ENCODE data around the gene CLNK. TPM values are rescaled to one million over a fixed set of nuclear protein-coding genes. Genes with fewer than 3 reads are reported as not detected.

Gene CLNK
- total RNA-seq, 8 experiments from 2014 or later = 0.05 to 0.21 (median 0.08) TPM; not detected in 1

GRCh38 chr4:10590896-10591295 is 93.7 kb downstream of the CLNK start:
- WGBS, 10 experiments = 0 to 100% (median 84%) methylated on average over 1 to 6 of the region's 6 CpGs; no CpG with 5 or more reads in 2 of the 10 experiments

GRCh38 chr4:10589799-10590198 is 94.8 kb downstream of the CLNK start:
- in situ Hi-C loops (cut with MboI; ENCODE audit: low pct_unique_long_range_greater_than_20kb in 2 of 9, low sequenced_read_pairs in 9 of 9, unreplicated experiment in 9 of 9) = loop anchor here in 2 of 9 experiments (25.0 kb wide), 2 partner anchors 823 to 848 kb away; partner anchors contain the start of gene HS3ST1 (in 1 of the 2)
- peak in 2 of 8 experiments; percentile 24 to 40 for ATAC-seq (replicated peaks in 6 of 8)
- H3K27ac ChIP-seq = no peak overlapping the region
- no peak overlapping the region for H3K4me3 ChIP-seq
- WGBS, 10 experiments = 0 to 100% (median 67%) methylated on average over 1 to 5 of the region's 5 CpGs; no CpG with 5 or more reads in 1 of the 10 experiments
- peaks cover 0 to 8% of the 10 kb centered on the region in 2 donors for H3K4me1 ChIP-seq (replicated peaks in 1 of 2)

More at GRCh38 chr4:10590896-10591295, 93.7 kb downstream of the CLNK start:
- Histone ChIP-seq H3K4me1 (replicated peaks in 1 of 2) (peaks cover 0 to 8% of the 10 kb centered on the region in 2 donors), H3K4me3 (no peak overlapping the region), H3K27ac (no peak overlapping the region)
- in situ Hi-C loops (cut with MboI; ENCODE audit: low pct_unique_long_range_greater_than_20kb in 2 of 9, low sequenced_read_pairs in 9 of 9, unreplicated experiment in 9 of 9) = loop anchor here in 2 of 9 experiments (25.0 kb wide), 2 partner anchors 821 to 846 kb away; partner anchors contain the start of gene HS3ST1 (in 1 of the 2)
- no peak for ATAC-seq (replicated peaks in 6 of 8)

- peak in 1 of 8 experiments; percentile 30 for ATAC-seq (replicated peaks in 6 of 8)
- no peak overlapping the region for H3K27ac ChIP-seq
- in situ Hi-C loops (cut with MboI; ENCODE audit: low pct_unique_long_range_greater_than_20kb in 2 of 9, low sequenced_read_pairs in 9 of 9, unreplicated experiment in 9 of 9) = loop anchor here in 2 of 9 experiments (25.0 kb wide), 2 partner anchors 823 to 848 kb away; partner anchors contain the start of gene HS3ST1 (in 1 of the 2)
- no peak overlapping the region for H3K4me3 ChIP-seq
- WGBS, 10 experiments = 0 to 94% (median 62%) methylated on average over 1 to 6 of the region's 7 CpGs; no CpG with 5 or more reads in 3 of the 10 experiments
- peaks cover 0 to 8% of the 10 kb centered on the region in 2 donors for H3K4me1 ChIP-seq (replicated peaks in 1 of 2)
Observed at GRCh38 chr4:10589321-10589720, 95.2 kb downstream of the CLNK start.

GRCh38 chr4:10587697-10588096 is 96.9 kb downstream of the CLNK start:
- H3K4me1 ChIP-seq (replicated peaks in 1 of 2) = peaks cover 0 to 8% of the 10 kb centered on the region in 2 donors
- 20 to 100% (median 83%) methylated on average over 1 to 6 of the region's 8 CpGs; no CpG with 5 or more reads in 4 of the 10 experiments for WGBS, 10 experiments
- ATAC-seq (replicated peaks in 6 of 8) = peak in 4 of 8 experiments; percentile 16 to 32 (median 22)
- in situ Hi-C loops (cut with MboI; ENCODE audit: low pct_unique_long_range_greater_than_20kb in 2 of 9, low sequenced_read_pairs in 9 of 9, unreplicated experiment in 9 of 9) = loop anchor here in 2 of 9 experiments (25.0 kb wide), 2 partner anchors 825 to 850 kb away; partner anchors contain the start of gene HS3ST1 (in 1 of the 2)
- H3K4me3 ChIP-seq = no peak overlapping the region
- no peak overlapping the region for H3K27ac ChIP-seq

GRCh38 chr4:10587296-10587695 is 97.3 kb downstream of the CLNK start:
- 83 to 100% (median 95%) methylated on average over 4 to 12 of the region's 12 CpGs; no CpG with 5 or more reads in 4 of the 10 experiments for WGBS, 10 experiments
- Histone ChIP-seq H3K4me1 (replicated peaks in 1 of 2) (peaks cover 0 to 8% of the 10 kb centered on the region in 2 donors), H3K4me3 (no peak overlapping the region), H3K27ac (no peak overlapping the region)
- in situ Hi-C loops (cut with MboI; ENCODE audit: low pct_unique_long_range_greater_than_20kb in 2 of 9, low sequenced_read_pairs in 9 of 9, unreplicated experiment in 9 of 9) = loop anchor here in 2 of 9 experiments (25.0 kb wide), 2 partner anchors 825 to 850 kb away; partner anchors contain the start of gene HS3ST1 (in 1 of the 2)
- no peak for ATAC-seq (replicated peaks in 6 of 8)

GRCh38 chr4:10584042-10584441 is 100.5 kb downstream of the CLNK start:
- peaks cover 0 to 5% of the 10 kb centered on the region in 2 donors for H3K4me1 ChIP-seq (replicated peaks in 1 of 2)
- in situ Hi-C loops (cut with MboI; ENCODE audit: low pct_unique_long_range_greater_than_20kb in 2 of 9, low sequenced_read_pairs in 9 of 9, unreplicated experiment in 9 of 9) = loop anchor here in 2 of 9 experiments (25.0 kb wide), 2 partner anchors 828 to 853 kb away; partner anchors contain the start of gene HS3ST1 (in 1 of the 2)
- 0 to 100% (median 90%) methylated on average over 1 to 2 of the region's 2 CpGs; no CpG with 5 or more reads in 3 of the 10 experiments for WGBS, 10 experiments
- H3K4me3 ChIP-seq = no peak overlapping the region
- ATAC-seq (replicated peaks in 6 of 8) = peak in 3 of 8 experiments; percentile 74 to 95 (median 95)
- H3K27ac ChIP-seq = no peak overlapping the region

GRCh38 chr4:10582951-10583350 is 101.6 kb downstream of the CLNK start:
- WGBS, 10 experiments = 29 to 100% (median 89%) methylated on average over 2 to 7 of the region's 8 CpGs; no CpG with 5 or more reads in 2 of the 10 experiments
- H3K4me3 ChIP-seq = no peak overlapping the region
- no peak overlapping the region for H3K27ac ChIP-seq
- in situ Hi-C loops (cut with MboI; ENCODE audit: low pct_unique_long_range_greater_than_20kb in 2 of 9, low sequenced_read_pairs in 9 of 9, unreplicated experiment in 9 of 9) = loop anchor here in 2 of 9 experiments (25.0 kb wide), 2 partner anchors 829 to 854 kb away; partner anchors contain the start of gene HS3ST1 (in 1 of the 2)
- H3K4me1 ChIP-seq (replicated peaks in 1 of 2) = peaks cover 0 to 2% of the 10 kb centered on the region in 2 donors
- ATAC-seq (replicated peaks in 6 of 8) = no peak

- Histone ChIP-seq H3K27ac (no peak overlapping the region), H3K4me3 (no peak overlapping the region), H3K4me1 (replicated peaks in 1 of 2) (no peaks in the 10 kb centered on the region)
- ATAC-seq (replicated peaks in 6 of 8) = peak; percentile 37 to 72 (median 60)
- in situ Hi-C loops (cut with MboI; ENCODE audit: low pct_unique_long_range_greater_than_20kb in 2 of 9, low sequenced_read_pairs in 9 of 9, unreplicated experiment in 9 of 9) = loop anchor here in 2 of 9 experiments (25.0 kb wide), 2 partner anchors 830 to 855 kb away; partner anchors contain the start of gene HS3ST1 (in 1 of the 2)
- 7 to 100% (median 56%) methylated on average over 1 to 3 of the region's 3 CpGs; no CpG with 5 or more reads in 2 of the 10 experiments for WGBS, 10 experiments
Observed at GRCh38 chr4:10582059-10582686, 102.4 kb downstream of the CLNK start.

GRCh38 chr4:10581022-10581421 is 103.5 kb downstream of the CLNK start:
- in situ Hi-C loops (cut with MboI; ENCODE audit: low pct_unique_long_range_greater_than_20kb in 2 of 9, low sequenced_read_pairs in 9 of 9, unreplicated experiment in 9 of 9) = loop anchor here in 2 of 9 experiments (25.0 kb wide), 2 partner anchors 831 to 856 kb away; partner anchors contain the start of gene HS3ST1 (in 1 of the 2)
- ATAC-seq (replicated peaks in 6 of 8) = no peak
- WGBS, 10 experiments = 33 to 100% (median 81%) methylated on average over 1 to 3 of the region's 3 CpGs; no CpG with 5 or more reads in 3 of the 10 experiments
- Histone ChIP-seq H3K27ac (no peak overlapping the region), H3K4me3 (no peak overlapping the region), H3K4me1 (replicated peaks in 1 of 2) (no peaks in the 10 kb centered on the region)

- Histone ChIP-seq H3K4me3 (no peak overlapping the region), H3K27ac (no peak overlapping the region), H3K4me1 (replicated peaks in 1 of 2) (no peaks in the 10 kb centered on the region)
- in situ Hi-C loops (cut with MboI; ENCODE audit: low pct_unique_long_range_greater_than_20kb in 2 of 9, low sequenced_read_pairs in 9 of 9, unreplicated experiment in 9 of 9) = loop anchor here in 3 of 9 experiments (10.0 to 25.0 kb wide), 3 partner anchors 833 to 858 kb away; partner anchors contain the start of gene HS3ST1 (in 2 of the 3)
- no peak for ATAC-seq (replicated peaks in 6 of 8)
- 25 to 60% methylated on average over 1 of the region's 1 CpG; no CpG with 5 or more reads in 8 of the 10 experiments for WGBS, 10 experiments
Observed at GRCh38 chr4:10579648-10580047, 104.9 kb downstream of the CLNK start.

GRCh38 chr4:10577508-10578426 is 106.8 kb downstream of the CLNK start:
- Histone ChIP-seq H3K4me1 (replicated peaks in 1 of 2) (peaks cover 0 to 3% of the 10 kb centered on the region in 2 donors), H3K4me3 (no peak overlapping the region), H3K27ac (no peak overlapping the region)
- no peak for ATAC-seq (replicated peaks in 6 of 8)
- in situ Hi-C loops (cut with MboI; ENCODE audit: low pct_unique_long_range_greater_than_20kb in 2 of 9, low sequenced_read_pairs in 9 of 9, unreplicated experiment in 9 of 9) = loop anchor here in 3 of 9 experiments (10.0 to 25.0 kb wide), 3 partner anchors 835 to 860 kb away; partner anchors contain the start of gene HS3ST1 (in 2 of the 3)
- 0 to 91% (median 73%) methylated on average over 2 to 11 of the region's 11 CpGs for WGBS, 10 experiments

- in situ Hi-C loops (cut with MboI; ENCODE audit: low pct_unique_long_range_greater_than_20kb in 2 of 9, low sequenced_read_pairs in 9 of 9, unreplicated experiment in 9 of 9) = loop anchor here in 3 of 9 experiments (10.0 to 25.0 kb wide), 3 partner anchors 835 to 860 kb away; partner anchors contain the start of gene HS3ST1 (in 2 of the 3)
- Histone ChIP-seq H3K4me3 (no peak overlapping the region), H3K27ac (no peak overlapping the region), H3K4me1 (replicated peaks in 1 of 2) (peaks cover 0 to 3% of the 10 kb centered on the region in 2 donors)
- ATAC-seq (replicated peaks in 6 of 8) = no peak
- WGBS, 10 experiments = 0 to 33% methylated on average over 1 of the region's 1 CpG; no CpG with 5 or more reads in 8 of the 10 experiments
Observed at GRCh38 chr4:10577018-10577417, 107.5 kb downstream of the CLNK start.
